ENCODE results near the gene LRRC2. TPM values are rescaled to one million over a fixed set of nuclear protein-coding genes. Genes with fewer than 3 reads are reported as not detected.

The LRRC2 gene
- total RNA-seq, 1 experiment from 2014 or later, result 0.26 TPM

- CTCF ChIA-PET, result no interaction called here
- Histone ChIP-seq H3K9ac (ENCODE audit: low read length) (no peak overlapping the region), H3K79me2 (ENCODE audit: low read length) (no peaks in the 10 kb centered on the region), H3K36me3 (ENCODE audit: low read depth, low read length) (no peaks in the 10 kb centered on the region), H3K27me3 (ENCODE audit: low read length) (no peaks in the 10 kb centered on the region), H4K20me1 (ENCODE audit: low read length) (no peaks in the 10 kb centered on the region), H3K9me2 (replicated peaks; ENCODE audit: low read length) (no peaks in the 10 kb centered on the region), H3K9me3 (ENCODE audit: low read length) (no peaks in the 10 kb centered on the region), H3F3A (ENCODE audit: low read length, unreplicated experiment) (no peaks in the 10 kb centered on the region), H3K27ac (ENCODE audit: low read length) (no peak overlapping the region), H3K4me1 (ENCODE audit: insufficient read depth, low read length) (no peaks in the 10 kb centered on the region), H3K4me3 (ENCODE audit: low read length) (no peak overlapping the region), H2AFZ (ENCODE audit: low read length) (no peak overlapping the region), H3K4me2 (ENCODE audit: low read length) (no peak overlapping the region)
- no peak for ATAC-seq
- DNase-seq, result no peak
- POLR2A ChIA-PET (ENCODE audit: unreplicated experiment), result interaction anchor here (0.6 kb wide), 1 partner anchor 626 kb away, joined by 4 read pairs; no protein-coding TSS in a partner anchor
- intact Hi-C loops (cut with micrococcal nuclease), result no loop called here
- BruUV-seq (replicated peaks), result no TSS peak
- TF ChIP-seq EZH2 (IDR thresholded peaks at IDR 0.05; ENCODE audit: low read length, unreplicated experiment) (no peak), EZH2phosphoT487 (IDR thresholded peaks at IDR 0.05; ENCODE audit: borderline replicate concordance, low read length) (no peak), CTCF (conservative IDR thresholded peaks at IDR 0.05; ENCODE audit: low read depth, low read length) (no peak)
Observed at GRCh38 chr3:46585799-46586693, 19.9 kb upstream of the LRRC2 start.

- H3F3A ChIP-seq (ENCODE audit: low read length, unreplicated experiment), result no peaks in the 10 kb centered on the region
- ChIA-PET CTCF (no interaction called here), POLR2A (ENCODE audit: unreplicated experiment) (no interaction called here)
- no TSS peak for BruUV-seq (replicated peaks)
- H3K79me2 ChIP-seq (ENCODE audit: low read length), result no peaks in the 10 kb centered on the region
- DNase-seq (no peak), ATAC-seq (no peak)
- no peak overlapping the region for H2AFZ ChIP-seq (ENCODE audit: low read length)
- no peaks in the 10 kb centered on the region for H3K4me1 ChIP-seq (ENCODE audit: insufficient read depth, low read length)
- H4K20me1 ChIP-seq (ENCODE audit: low read length), result no peaks in the 10 kb centered on the region
- H3K27ac ChIP-seq (ENCODE audit: low read length), result no peak overlapping the region
- H3K4me3 ChIP-seq (ENCODE audit: low read length), result no peak overlapping the region
- H3K4me2 ChIP-seq (ENCODE audit: low read length), result no peak overlapping the region
- no peaks in the 10 kb centered on the region for H3K9me3 ChIP-seq (ENCODE audit: low read length)
- intact Hi-C loops (cut with micrococcal nuclease), result no loop called here
- H3K27me3 ChIP-seq (ENCODE audit: low read length), result no peaks in the 10 kb centered on the region
- H3K9me2 ChIP-seq (replicated peaks; ENCODE audit: low read length), result no peaks in the 10 kb centered on the region
- TF ChIP-seq CTCF (conservative IDR thresholded peaks at IDR 0.05; ENCODE audit: low read depth, low read length) (no peak), EZH2phosphoT487 (IDR thresholded peaks at IDR 0.05; ENCODE audit: borderline replicate concordance, low read length) (no peak), EZH2 (IDR thresholded peaks at IDR 0.05; ENCODE audit: low read length, unreplicated experiment) (no peak)
- no peak overlapping the region for H3K9ac ChIP-seq (ENCODE audit: low read length)
- no peaks in the 10 kb centered on the region for H3K36me3 ChIP-seq (ENCODE audit: low read depth, low read length)
Observed at GRCh38 chr3:46584598-46585467, 18.7 kb upstream of the LRRC2 start.

Measured in PC-3 (cell line).